CD4-positive, alpha-beta T cell treated with Interleukin-17A for 4 hours (primary cell): ENCODE data around the gene PDLIM5.
A peak's percentile ranks its signal among the peaks of the same experiment; 100 is the strongest.

Experiments used
- DNase-seq: peaks from one replicate; pipeline ENCODE4 v3.0.0-alpha.2; 2020; ENCODE audit warnings: mixed read lengths

Gene PDLIM5

DNA sequence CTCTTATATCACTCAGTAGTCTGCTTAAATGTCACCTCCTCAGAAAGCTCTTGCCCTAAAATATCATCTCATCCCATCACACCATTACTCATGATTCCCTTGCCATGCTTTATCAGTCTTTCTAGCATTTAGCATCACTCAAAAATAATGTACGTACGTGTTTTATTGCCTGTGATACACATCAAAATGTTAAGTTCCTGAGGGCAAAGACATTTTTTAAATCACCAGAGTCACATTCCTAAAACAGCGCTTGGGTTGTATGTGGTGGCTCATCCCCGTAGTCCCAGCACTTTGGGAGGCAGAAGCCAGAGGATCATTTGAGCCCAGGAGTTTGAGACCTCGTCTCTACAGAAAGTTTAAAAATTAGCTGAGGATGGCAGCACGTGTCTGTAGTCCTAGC, 21.3 kb upstream of the PDLIM5 start:
- DNase-seq = no peak

DNA sequence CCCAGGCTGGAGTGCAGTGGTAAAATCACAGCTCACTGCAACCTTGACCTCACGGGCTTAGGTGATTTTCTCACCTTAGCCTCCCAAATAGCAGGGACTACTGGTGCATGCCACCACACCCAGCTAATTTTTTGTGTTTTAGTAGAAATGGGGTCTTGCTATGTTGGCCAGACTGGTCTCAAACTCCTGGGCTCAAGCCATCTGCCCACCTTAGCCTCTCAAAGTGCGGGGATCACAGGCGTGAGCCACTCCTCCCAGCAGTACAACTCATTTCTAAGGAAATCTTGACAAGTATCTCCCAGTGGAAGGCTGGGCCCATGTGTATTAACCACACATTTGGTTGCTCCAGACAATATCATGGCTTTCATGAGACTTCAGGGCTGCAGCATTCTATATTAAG, 20.4 kb upstream of the PDLIM5 start:
- DNase-seq = no peak

DNA sequence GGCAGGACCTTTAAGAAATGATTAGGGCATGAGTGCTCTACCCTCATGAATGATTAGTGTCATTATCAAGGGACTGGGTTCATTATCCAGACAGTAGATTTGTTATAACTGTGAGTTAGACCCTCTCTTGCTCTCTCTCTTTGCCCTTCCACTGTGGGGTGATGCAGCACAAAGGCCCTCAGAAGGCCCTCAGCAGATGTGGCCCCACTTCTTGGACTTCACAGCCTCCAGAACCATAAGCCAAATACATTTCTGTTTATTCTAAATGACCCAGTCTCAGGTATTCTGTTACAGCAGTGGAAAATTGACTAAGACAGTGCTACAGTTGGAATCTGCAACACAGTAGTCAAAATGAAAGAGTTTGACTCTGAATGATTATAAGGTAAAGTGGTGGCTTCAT, 17.2 kb upstream of the PDLIM5 start:
- DNase-seq = no peak

DNA sequence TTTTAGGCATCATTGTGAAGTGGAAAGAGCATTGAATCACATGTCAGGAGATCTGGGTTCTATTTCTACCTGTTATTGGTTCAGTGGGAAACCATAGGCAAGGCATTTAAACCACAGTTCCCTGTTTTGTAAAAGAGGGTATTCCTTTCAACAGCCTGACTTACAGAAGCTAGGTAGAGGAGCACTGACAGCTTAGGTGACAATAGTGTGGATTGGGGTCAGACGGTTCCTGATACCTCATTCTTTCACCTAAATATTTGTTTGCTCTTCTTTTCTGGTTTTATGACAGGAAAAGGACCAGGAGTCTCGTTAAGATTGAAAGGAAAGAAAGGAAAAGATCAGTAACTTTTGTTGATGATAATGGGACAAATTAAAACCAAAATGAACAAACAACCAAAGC, 15.9 kb upstream of the PDLIM5 start:
- no peak for DNase-seq

DNA sequence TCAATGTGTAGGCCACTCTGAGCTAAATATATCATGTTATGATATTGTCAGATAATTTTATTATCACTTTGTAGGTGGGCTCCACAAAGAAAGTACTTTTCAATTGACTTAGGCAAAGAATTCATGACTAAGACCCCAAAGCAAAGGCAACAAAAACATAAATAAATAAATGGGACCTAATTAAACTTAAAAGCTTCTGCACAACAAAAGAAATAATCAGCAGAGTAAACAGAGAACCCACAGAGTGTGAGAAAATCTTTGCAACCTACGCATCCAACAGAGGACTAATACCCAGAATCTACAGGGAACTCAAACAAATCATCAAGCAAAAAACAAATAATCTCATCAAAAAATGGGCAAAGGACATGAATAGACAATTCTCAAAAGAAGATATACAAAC, 15.2 kb upstream of the PDLIM5 start:
- DNase-seq = no peak

DNA sequence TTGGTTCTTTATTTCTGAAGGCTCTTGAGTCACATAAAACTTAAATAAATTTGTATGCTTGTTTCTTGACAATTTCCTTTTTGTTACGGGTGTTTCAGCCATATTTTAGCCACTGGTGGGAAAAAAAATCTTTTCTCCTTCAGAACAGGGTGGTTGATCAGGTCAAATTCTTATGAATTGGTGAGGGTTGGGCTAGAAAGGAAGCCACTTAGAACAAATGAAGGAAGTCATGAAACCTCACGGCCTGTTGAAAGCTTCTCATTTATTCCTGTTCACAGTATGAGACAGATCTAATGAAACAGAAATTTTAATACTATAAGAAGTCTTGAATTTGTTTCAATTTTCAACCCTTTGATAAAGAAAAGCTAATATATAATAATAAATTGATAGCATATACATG, 12.1 kb upstream of the PDLIM5 start:
- DNase-seq = no peak

DNA sequence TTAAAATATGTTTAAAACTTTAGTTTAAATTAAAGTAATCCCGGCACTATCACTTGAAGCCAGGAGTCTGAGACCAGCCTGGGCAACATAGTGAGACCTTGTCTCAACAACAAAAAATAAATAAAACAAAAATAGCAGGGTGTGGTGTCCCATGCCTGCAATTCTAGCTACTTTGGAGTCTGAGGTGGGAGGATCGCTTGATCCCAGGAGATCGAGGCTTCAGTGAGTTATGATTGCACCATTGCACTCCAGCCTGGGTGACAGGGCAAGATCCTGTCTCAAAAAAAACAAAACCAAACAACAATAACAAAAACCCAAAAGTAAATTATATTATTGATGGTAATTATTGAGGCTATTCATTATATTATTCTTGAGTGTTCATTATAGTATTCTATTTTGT, 9.9 kb upstream of the PDLIM5 start:
- no peak for DNase-seq

DNA sequence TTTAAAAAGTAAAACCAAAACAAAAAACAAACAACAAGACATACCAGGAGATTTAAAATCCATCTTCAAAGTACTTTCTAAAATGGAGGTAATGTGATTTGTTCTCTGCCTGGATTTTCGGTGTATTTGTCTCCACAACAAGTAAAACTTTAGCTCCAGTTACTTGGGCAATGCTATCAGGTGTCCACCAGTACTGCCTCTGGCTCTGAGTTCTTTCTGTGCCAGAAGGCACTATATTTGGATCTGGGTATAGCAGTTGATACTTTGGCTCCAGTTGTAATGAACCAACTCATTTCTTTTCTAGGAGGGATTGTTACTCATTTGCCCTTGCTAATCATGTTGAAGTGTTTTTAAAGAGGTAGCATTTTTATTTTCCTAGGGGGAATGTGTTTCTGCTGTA, 9.5 kb upstream of the PDLIM5 start:
- no peak for DNase-seq

DNA sequence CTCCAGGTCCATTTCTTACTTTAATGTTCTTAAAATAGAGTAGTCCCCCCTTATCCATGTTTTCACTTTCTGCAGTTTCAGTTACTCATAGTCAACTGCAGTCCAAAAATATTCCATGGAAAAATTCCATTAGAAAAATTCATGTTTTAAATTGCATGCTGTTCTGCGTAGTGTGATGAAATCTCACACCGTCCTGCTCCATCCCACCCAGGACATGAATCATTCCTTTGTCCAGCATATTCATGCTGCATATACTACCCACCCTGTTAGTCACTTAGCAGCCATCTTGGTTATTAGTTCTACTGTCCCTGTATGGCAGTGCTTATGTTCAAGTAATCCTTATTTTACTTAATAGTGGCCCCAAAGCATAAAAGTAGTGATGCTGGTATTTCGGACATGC, 5.4 kb upstream of the PDLIM5 start:
- no peak for DNase-seq

DNA sequence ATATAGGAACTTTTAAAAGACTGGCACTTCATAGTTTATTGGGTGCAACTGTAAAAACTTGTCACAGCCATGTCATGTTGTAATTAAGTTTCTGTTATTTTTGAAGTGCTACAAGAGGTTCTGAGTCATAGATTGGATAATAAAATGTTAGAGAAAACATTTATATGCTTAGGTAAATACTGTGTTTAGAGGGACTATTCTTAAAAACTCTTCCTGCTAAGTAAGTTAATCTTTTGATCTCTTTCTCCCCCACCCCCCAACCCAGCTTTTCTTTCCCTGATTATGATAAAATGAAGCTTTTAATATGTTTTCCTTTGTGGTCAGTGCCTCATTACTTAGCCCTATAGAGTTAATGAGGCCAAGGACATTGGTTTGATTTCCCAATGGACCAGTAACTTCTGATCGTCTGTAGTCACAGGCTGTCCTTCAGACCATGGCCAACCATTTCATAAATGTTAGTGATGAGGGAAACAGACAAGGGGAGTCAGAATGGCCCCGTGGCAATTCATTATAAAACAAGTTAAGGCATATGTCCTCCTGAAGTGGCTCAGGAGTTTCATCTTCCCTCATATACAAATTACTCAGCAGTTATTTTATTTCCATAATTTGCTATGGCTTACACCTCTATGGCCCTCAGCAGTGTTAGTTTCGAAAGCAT, 3.9 kb upstream of the PDLIM5 start:
- DNase-seq = no peak

DNA sequence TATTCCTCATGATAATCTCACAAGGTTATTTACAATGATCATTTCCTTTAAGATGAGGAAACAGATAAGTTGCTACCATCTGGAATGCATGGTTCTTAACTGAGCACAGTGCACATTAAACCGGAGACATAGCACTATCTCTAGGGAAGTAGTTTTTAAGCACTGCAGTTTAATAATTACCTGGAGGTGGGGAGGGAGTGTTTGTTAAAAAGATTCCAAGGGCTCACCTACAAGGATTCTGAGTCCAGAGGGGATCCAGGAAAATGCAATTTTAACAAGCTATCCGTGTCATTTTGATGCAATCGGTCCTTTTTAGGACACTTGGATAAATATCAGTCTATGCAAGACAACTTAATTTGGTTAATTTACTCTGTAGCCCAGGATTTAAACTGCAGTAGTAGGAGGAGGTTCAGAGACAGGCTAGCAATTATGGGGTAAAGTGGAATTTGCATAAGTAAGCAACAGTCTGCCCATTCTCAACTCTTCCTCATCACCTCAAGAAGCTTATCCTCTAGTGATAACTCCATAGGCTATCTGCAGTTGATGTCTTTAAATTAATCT, 2.8 kb upstream of the PDLIM5 start:
- DNase-seq = no peak

DNA sequence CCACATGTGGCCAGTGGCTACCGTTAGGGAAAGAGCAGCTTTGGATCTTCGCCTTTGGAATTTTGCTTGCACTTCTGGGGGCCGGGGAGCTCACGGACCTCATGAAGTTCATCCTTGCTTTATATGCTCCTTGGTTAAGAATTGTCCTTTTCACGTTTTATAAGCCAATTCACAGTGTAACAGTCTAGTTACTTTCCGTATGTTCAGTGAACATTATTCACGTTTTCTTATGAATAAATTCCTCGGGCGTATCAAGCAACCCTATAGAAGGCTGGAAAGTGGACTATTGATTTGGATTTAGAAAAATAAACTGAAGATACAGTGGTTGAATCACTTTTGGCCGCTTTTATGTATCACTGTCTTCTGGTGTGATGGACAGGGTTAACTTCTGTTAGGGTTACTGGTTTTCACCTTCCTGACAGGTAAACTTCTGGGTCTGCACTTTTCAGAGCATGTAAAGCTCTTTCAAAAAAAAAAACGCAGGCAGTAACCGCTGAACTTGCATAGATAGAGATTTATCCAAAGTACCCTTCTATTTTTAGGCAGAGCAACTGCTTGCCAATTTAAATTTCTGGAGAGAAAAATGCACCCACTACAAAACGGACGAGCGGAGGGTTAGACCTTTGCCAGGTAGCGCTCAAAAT, 569 bp upstream of the PDLIM5 start:
- DNase-seq = no peak

DNA sequence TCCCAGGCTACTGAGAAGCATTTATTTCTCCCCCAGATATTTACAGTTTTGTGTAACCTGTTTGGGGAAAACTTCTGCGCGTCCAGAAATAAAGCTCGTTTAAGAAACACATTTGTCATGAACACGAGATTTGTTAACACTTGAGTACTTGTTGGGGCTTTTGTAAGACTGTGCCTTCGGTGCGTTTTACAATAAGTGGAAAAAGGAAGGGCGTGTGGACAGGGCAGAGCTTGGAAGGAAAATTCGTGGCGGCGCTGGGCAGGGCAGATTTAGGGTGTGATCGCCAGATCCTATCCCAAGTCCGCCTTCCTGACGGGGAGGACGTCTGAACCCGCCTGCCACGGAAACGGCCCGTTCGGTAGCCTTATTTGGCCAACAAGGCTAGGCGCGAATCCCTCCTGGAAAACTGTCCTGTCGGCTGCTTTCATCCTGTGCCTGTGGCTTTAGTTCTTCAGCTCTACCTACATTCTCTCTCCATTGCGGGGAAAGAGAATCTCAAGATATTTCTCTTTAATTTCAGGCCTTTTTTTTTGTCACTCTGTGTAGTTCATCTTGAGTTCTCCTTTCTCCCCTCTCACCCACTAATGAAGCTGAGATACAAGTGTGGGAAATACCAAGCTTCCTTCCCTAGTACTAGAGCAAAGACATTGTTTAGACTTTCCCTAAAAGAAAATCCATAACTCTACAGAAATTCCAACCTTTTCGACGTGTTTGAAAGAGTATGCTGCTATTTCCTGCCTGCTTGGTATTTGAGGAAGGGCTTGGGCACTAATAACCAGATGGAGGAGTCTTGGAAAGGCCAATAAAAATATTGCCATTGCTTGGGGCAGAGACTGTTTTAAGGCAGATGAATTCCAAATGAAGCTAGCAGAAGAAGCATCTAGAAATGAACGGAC, 982 bp downstream of the PDLIM5 start:
- DNase-seq = peak; percentile 36

DNA sequence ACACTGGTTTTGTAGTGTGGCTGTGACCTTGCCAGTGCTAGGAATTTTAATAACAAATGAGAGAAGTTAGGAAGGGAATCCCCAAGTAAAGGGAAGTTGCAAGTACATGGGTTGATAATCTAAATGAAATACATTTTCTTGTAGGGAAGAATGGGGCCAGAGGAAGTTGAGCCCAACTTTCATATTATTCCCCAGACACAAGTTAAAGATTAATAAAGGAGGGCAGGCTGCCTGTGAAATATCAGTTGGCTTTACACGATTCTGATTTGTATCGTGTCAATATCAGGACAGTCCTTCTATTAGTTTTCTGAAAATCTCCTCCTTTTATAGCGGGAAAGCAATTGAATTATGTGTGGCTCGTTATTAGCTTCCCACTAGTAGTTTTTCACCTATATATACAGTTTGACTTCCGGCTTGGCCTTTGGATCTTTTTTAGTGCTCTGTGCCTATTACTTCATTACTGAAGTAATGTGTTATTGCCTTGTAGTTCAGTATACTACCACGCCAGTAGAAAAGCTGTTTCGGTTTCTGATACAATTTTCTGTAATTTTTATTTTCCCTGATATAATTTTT, 1.7 kb downstream of the PDLIM5 start:
- no peak for DNase-seq

DNA sequence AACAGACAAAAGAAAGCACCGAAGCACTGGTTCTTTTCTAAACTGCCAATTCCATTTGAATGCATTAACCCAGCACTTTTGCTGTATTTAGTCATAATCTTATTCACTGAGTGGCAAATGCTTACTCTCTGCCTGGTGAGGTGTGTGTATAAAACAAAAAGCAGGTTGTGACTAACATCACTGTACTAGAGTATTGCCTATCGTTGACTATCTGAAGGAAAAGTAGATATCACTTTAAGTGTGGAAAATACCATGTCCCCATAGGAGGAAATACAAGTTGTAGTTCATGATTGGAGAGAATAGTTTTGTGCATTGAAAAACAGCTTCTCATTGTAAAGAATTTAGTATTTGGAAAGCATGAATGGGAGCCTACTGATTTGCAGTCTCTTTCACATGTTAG, 2.7 kb downstream of the PDLIM5 start:
- DNase-seq = no peak

DNA sequence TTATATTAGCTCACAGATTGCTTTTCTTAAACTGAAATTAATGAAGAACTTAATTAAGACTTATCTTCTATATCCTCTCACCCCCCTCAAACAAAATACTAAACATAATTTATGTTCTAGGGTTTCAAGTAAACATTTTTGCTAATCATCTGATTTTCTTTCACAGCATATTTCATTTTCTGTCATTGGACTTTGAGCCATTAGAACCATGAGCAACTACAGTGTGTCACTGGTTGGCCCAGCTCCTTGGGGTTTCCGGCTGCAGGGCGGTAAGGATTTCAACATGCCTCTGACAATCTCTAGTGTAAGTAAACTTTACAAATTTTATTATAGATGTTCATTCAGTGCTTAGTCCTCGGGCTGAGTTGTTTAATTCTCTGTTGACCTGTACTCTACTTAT, 3.3 kb downstream of the PDLIM5 start:
- DNase-seq = no peak

DNA sequence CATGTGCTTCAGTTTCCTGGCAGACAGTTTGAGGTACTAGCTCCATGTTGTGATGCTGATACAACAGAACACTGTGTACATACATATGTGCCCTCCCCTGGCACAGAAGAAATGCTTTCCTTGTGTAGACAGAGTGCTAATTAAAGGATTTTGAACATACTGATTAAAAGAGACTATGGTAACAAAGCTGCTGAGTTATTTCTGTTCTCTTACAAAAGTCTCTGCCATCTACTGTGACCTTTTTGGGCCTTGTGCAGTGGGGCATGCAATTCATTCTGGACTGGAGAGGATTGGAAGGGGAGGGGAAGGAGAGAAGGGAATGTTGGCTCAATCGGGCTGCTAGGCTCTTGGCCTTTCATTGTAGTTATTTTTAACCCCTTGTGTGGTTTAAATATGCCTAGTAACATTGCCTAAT, 6.0 kb downstream of the PDLIM5 start:
- DNase-seq = no peak

DNA sequence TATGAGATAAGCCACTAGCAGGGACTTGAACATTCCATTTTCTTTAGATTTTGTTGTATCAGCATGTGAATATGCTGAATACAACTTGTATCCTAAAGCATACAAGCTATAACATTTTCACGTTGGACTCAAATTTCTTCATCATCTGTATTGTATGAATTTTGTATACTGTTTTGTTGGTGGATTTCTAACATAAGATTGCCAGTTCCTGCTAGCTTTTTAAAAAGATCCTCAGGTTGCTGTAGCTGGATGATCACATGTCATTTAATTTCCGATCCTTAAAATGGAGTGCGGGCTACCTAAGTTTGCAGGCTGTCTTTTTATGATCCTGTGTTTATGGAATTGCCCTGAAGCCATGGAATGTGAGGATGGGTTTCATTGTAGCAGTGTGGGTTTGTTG, 6.9 kb downstream of the PDLIM5 start:
- DNase-seq = no peak

DNA sequence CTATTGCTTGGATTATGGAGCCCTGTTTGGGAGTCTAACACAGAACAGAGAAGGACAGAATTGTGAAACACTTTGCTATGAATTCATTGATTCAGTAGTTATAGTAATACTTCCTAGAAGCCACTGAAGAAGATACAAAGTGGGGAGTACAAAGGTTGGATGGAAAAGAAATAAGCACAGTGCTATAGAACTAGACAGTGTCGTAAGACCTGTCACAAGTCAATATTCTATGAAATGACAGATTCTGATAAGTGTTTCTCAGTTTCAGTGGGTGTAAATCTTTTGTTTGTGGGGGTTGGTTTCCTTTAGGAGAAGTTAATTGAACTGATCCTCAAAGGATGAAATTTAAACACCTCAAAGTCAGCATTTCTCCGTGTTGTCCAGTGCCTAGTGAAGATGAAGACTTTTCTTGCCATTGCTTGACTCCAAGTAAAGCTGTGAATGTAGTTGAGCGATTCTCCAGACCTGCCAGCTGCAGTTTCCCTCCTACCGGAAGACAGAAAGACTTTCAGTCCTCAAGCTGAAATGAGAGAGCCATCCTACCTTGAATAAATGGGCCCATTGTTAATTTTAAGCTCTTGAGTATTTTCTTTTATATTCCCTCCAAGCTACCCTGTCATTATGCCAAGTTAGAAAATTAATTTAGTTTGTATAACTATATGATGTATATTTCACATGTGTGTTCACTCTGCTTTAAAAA, 7.9 kb downstream of the PDLIM5 start:
- no peak for DNase-seq

DNA sequence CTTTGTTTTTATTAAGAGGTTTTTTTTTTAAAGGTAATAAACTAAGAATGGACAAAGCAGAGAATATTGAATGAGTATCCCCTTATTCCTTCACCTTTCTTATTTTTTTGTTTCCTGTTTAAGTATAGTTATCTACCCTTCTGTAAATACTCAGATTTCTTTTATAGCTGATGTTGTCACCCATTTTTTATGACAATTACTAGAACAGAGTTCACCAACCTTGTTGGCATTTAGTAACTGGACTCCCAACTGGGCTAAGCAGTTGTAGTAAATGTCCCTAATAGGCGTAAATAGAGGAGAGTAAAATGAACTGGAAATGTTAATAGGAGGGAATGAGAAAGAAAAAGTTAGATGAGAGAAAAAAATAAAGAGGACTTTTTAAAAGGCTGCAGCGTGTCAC, 9.8 kb downstream of the PDLIM5 start:
- DNase-seq = no peak

DNA sequence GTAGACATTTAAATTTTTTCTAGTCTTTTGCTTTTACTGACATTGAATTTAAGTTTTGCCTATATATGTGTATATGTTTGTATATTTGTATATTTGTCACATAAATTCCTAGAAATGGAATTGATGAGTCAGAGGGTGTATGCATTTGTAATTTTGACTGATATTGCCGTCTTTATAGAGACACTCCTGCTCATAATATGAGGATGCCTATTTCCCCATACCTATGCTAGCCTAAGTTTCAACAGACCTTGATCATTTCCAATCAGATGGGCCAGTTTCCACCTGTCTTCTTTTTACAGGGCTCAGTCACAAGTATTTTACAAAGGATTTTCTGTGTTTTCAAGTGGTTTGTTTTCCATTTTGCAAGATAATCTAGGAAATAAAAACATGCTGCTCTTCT, 10.8 kb downstream of the PDLIM5 start:
- no peak for DNase-seq

DNA sequence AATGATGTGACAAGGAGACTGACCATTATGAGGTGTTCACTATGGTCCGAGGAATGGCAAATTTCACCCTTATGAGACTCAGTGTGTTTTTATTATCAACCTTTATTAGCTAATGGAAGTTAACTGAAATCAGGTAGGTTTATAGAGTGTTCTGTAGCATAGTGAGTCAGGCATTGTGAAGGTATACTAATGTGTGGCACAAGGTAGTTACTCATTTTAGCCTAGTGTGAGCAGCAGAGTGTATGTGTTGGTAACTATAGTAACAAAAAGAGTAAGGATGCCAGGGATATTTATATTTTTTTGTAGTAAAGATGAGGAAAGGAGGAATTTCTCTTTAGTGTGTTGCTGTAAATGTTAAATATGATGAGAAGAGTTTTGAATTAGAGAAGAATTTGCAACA, 12.0 kb downstream of the PDLIM5 start:
- no peak for DNase-seq

DNA sequence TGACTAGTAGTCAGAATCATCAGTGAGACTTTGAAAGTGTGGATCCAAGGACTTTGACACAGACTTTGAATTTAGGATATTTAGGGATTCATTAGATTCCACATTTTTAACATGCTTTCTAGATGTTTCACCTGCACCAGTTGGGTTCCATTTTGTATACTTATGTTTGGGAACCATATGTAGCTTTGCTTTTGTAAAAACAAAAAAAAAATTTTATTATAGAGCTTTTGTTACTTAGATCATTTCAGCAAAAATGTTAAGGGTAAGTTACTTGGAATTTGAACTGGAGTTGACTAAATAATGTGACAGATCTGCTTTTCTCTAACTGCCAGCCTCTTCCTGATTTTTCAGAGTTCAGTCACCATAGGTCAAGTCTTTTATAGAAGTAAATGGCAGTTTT, 14.6 kb downstream of the PDLIM5 start:
- DNase-seq = no peak
